Fibroblast of lung (primary cell): ENCODE results near the gene EHMT1.

Source experiments
- EZH2 ChIP-seq: IDR thresholded peaks from 2 replicates; pipeline ENCODE4 v1.5.1; 2012; ENCODE audit warnings: low read length, control low read depth, mild to moderate bottlenecking; ENCODE audit errors: missing control alignments
- TF ChIP-seq, protein P1 (sequence below), 2 donors: IDR thresholded peaks in 1 of 2; conservative IDR thresholded peaks in 1 of 2; 1 replicate in 1 of 2; 2 replicates in 1 of 2; pipeline ENCODE4 v1.5.1; 2011 to 2012; ENCODE audit warnings: low read length in 2 of 2, control low read depth in 1 of 2, inconsistent platforms in 1 of 2, low read depth in 1 of 2, mild to moderate bottlenecking in 1 of 2

DNA sequence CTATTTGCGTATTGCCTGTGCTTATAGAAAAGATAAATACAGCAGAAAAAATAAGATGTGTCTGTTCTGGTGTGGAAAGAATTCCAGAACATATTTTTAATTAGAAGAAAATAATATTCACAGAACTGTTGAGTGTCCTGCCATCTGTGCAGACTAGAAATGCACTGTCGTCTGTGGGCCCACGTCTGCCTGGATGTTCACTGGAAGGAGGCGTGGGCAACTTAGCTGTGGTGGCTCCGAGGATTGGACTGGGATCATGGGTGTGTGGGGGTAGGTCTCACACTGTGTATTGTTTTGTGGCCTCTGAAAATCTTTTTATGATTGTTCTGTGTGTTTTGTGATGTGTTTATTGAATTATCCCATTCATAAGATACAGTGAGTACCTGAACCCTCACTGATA, 132.8 kb downstream of the EHMT1 start:
- TF ChIP-seq, protein P1, sequence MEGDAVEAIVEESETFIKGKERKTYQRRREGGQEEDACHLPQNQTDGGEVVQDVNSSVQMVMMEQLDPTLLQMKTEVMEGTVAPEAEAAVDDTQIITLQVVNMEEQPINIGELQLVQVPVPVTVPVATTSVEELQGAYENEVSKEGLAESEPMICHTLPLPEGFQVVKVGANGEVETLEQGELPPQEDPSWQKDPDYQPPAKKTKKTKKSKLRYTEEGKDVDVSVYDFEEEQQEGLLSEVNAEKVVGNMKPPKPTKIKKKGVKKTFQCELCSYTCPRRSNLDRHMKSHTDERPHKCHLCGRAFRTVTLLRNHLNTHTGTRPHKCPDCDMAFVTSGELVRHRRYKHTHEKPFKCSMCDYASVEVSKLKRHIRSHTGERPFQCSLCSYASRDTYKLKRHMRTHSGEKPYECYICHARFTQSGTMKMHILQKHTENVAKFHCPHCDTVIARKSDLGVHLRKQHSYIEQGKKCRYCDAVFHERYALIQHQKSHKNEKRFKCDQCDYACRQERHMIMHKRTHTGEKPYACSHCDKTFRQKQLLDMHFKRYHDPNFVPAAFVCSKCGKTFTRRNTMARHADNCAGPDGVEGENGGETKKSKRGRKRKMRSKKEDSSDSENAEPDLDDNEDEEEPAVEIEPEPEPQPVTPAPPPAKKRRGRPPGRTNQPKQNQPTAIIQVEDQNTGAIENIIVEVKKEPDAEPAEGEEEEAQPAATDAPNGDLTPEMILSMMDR (conservative IDR thresholded peaks at IDR 0.05 in 1 of 2, IDR thresholded peaks at IDR 0.05 in 1 of 2; ENCODE audit: low read depth in 1 of 2, low read length in 2 of 2) = no peak
- TF ChIP-seq EZH2 = no peak
